GM11168 (cell line): Measurements from ENCODE around the gene DBT.
"Not testable (repeated sequence)": the region's sequence is repeated elsewhere in the genome, so short reads cannot be mapped to it uniquely, and the experiment has no call there.

Source experiments
- in situ Hi-C: fragments of 300-500 bp; cut with MboI; formaldehyde crosslinking; loops from one replicate; pipeline ENCODE4 v1.12.0; 2022; ENCODE audit warnings: low sequenced_read_pairs; ENCODE audit not compliant: unreplicated experiment

DBT gene

DNA sequence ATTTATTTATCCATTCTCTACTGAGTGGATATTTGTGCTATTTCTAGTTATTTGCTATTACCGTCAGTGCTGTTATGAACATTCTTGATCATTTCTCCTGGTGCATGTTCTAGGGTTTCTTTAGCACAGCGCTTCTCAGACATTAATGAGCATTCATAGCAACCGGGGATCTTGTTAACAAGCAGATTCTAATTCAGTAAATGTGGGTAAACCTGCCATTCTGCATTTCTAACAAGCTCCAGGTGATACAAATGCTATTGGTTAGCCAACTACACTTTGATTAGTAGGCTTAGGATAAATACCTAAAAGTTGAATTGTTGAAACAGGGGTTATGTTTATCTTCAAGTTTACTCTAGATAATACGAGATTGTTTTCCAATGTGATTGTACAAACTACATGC lies 3.3 kb upstream of the DBT start:
- in situ Hi-C loops = no loop called here

DNA sequence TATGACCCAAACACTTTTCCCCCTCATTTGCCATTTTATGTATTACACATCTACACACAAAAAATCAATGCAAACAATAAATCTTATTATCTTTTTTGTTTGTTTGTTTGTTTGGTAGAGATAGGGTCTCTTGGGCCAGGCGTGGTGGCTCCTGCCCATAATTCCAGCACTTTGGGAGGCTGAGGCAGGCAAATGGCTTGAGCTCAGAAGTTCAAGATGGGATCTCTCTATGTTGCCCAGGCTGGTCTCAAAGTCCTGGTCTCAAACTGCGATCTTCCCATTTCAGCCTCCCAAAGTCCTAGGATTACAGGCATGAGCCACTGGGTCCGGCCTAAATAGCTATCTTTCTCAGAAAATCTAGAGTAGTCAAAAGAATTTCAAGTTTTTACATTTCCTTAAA lies 1.2 kb upstream of the DBT start:
- in situ Hi-C loops = no loop called here

DNA sequence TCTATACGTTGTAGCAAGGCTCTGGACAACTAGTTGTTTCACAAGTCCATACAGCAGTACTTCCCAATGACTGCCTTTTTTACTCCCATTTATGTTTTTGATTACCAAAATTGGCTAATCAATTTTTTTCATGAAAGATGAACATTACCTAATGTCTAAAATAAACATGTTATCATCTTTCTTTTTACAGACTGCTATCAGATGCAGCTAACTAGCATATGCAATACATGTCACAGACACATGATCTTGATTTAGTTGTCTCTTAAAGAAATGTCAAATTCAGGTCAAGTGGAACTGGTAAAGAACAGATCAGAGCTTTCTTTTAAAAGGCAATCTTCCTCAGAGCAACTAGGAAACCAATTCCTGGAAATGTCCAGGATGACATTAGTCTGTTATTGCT lies 630 bp upstream of the DBT start:
- in situ Hi-C loops = no loop called here

DNA sequence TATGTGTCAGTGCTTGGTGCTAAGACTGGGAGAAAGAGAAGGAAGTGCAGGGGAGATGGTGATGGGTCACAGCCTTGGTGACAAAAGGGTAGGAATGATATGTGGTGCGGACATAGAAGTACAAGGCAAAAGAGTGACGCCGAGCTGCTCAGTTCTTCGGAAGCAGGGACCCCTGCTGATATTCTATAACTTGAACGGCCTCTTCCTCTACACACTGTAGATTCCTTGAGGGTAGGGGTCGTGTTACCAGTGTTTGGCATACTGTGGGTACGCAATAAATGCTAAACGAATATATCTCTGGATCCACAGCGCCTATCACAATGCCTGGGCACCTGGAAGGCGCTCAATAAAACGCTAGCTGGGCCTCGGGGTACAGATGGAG lies 488 bp downstream of the DBT start:
- in situ Hi-C loops = no loop called here

DNA sequence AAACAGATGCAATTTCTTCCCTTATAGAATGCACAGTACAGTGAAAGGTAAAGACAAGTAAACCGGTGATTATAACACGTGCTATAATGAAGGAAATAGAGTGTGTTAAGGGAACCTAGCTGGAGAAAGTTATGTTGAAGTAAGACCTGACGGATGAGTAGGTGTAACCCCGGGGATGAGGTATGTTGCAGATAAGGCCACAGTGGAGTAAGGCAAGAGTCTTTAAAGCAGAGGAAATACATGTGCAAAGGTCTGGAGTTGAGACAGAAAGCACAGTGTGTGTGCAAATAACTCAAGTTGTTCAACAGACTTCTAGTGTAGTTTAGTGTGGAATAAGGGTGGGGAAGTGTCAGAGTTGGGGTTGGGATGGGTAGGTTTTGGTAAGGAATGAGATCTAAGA lies 2.9 kb downstream of the DBT start:
- in situ Hi-C loops = no loop called here

DNA sequence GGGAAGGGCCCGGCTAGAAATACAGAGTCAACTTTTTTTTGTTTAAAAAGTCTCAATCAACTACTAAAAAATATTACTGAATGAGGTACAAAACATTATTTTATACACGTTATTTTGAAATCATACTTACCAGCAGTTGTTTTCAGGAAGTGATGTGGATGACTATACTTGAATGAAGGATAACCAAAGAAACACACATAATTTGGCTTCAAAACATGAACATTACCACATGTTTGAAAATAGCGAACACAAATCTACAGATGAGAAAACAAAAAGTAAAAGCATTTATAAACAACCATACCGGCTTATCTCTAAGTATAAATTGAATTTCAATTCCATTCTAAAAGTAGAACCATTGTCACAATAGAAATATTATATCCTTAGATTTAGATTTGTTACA lies 9.0 kb downstream of the DBT start:
- in situ Hi-C loops = no loop called here

DNA sequence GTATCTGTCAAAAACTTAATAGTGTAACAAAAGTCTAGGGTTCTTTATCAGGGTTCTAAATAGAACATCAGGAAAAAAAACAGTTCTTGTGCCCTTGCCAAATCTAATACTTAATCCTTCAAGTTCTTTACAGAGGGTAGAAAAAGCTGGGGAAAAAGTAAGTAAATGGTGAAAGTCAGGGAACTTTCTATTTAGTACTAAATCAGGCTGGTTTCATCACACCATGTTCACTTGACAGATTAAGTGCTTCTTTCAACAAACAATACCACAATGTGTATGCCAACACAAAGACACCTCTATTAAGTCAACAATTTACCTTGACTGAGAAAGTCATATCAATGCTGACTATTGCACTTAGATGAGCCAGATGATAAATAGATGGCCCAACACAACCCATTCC lies 9.7 kb downstream of the DBT start:
- in situ Hi-C loops = no loop called here

DNA sequence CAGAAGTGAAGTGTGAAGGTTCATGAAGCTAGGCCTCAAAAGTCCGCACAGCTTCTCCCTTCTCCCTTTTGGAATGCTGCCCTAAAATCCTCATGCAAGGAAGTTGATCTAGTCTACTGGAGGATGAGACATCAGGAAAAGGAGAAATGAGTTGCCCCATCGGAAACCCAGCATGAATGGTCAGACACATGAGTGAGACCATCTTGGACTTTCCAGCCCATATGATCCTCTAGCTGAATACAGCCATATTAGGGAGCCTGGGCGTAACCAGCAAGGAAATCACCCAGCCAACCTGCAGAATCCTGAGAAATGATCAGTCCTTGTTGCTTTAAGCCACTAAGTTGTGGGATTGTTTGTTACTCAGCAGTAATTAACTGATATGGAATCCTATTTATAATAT lies 12.5 kb downstream of the DBT start:
- in situ Hi-C loops = no loop called here

DNA sequence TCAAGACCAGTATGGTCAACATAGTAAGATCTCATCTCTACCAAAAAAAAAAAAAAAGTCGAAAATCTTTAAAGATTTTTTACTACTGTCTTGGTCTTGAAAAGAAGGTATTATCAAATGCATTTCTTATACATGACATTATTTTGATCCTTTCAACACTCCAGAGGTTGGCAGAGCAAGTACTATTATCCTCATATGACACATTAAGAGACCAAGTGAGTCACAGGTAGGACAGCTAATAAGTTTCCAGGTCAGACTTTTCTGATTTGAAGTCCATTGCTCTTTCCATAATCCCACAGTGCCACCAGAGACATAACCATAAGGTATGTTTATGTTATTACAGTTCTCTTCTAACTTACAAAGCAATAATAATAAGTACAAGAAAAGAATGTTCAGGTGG lies 15.2 kb downstream of the DBT start:
- in situ Hi-C loops = no loop called here

DNA sequence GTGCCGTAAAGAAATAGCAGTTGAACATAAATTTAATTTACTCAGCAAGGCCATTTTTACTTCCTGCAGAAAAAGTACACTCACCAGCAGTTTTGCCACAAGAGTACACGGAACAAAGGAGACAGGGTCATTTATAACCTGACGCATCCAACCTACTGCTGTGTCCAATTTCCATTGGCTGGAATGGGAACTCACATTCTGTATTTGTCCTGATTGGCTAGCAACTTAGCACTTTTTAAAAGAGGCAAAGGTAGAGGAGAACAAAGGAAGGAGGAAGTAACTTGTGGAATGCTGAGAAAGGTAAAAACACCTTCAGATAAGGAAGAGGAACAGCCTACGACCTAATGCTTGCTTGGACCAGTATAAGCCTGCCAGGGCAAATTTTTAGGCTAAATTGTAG lies 16.1 kb downstream of the DBT start:
- in situ Hi-C loops = not testable (repeated sequence)

DNA sequence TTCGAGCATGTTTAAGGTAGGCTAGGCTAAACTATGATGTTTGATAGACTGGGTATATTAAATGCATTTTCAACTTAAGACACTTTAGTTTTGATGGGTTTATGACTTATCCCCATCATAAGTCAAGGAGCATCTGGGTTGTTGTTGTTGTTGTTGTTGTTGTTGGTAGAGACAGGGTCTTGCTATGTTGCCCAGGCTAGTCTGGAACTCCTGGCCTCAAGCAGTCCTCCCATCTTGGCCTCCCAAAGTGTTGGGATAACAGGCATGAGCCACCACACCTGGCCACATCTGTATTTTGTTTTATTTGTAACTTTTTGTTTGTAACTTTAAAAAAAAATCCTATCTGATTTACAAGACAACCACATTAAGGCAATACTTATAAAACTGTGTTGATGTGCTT lies 17.5 kb downstream of the DBT start:
- in situ Hi-C loops = no loop called here

DNA sequence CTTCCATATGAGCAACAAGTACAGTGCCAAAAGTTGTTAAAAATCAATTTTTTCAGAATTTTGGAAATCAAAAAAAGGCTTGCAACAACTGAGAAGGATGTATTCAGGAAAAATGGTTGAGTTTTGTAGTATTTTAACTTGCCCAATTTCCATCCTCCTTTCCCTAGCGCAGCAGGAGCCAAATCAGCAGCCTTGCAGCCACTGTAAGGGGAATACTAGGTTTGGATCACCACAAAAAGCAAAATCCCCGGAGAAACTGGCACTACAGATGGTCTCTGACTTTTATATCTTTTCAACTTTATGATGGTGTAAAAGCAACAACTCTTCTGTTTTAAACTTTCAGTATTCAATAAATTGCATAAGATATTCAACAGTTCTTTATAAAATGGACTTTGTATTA lies 17.9 kb downstream of the DBT start:
- in situ Hi-C loops = no loop called here

DNA sequence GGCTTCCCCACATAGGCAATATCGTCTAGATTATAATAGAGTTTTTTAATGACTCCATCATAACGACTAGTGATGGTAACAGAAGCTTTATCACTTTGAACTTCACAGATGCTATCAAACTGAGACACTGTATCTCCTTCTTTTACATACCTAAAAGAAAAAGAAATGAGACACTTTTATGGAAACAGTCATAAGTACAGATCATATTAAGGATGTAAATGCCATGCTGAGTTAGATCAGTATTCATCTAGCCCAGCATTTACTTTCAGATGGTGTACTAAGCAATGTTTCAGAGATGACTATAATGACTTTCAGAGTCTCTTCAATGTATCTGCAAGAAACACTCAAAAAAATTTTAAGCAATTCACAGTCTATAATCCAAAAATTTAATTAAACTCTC lies 18.9 kb downstream of the DBT start:
- in situ Hi-C loops = no loop called here

DNA sequence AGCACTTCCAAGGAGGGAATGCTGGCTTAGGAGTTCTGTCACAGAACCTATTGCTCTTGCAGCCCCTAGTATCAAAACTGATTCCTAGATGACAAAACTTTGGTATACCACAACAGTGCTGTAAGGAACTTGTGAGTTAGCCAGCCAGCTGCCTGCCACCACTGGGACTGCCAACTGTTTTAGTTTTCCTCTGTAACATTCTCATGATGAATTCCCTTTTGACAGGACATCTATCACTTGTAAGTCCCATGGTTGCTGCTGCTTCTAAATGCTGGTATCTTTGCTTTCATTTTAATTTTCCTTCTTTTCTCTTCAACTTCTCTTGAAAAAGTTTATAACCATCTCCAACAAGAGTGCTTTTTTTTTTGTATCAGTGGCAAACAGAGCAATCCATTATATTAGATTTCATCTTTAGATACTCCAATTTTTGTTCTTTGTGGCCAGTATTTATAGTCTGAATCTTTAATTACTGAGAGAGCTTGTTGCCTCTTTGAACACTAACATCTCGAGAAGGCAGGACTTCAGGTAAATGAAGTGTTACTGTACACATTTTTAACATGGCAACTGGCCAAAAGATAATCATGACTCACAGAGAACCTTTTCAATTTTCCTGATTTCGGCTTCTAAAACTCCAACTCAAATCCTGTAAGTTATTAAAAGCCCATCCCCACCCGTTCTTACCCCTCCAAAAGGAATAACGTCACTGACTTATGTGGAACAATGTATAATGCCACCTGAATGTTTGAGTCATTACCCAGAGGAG lies 19.8 kb downstream of the DBT start:
- in situ Hi-C loops = no loop called here

DNA sequence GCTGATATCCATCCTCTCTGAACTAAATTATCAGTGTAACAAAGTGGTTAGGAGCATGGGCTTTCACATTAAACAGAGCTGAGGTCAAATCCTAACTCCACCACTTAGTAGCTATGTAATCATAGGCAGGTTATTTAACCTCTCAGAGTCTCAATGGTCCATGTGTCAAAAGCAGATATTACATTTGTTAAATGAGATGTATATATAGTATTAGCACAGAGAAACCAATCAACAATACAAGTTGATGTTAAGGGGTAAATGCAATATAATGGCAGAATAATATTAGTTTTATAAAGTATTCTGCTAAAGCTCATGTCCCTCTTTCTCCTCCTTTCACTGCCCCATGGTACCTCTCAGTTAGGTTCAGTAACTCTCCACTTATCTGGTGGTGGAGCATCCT lies 27.2 kb downstream of the DBT start:
- in situ Hi-C loops = no loop called here

DNA sequence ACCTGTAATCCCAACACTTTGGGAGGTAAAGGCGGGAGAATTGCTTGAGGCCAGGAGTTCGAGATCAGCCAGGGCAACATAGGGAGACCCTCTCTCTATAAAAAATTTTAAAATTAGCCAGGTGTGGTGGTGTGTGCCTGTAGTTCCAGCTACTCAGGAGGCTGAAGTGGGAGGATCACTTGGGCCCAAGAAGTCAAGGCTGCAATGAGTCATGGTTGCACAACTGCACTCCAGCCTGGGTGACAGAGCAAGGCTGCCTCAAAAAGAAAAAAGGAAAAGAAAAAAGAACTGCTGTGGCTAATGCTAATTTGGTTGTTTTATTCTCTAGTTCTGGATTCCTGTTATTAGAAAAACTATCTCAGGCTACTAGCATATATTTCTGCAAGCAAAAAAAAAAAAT lies 29.8 kb downstream of the DBT start:
- in situ Hi-C loops = no loop called here

DNA sequence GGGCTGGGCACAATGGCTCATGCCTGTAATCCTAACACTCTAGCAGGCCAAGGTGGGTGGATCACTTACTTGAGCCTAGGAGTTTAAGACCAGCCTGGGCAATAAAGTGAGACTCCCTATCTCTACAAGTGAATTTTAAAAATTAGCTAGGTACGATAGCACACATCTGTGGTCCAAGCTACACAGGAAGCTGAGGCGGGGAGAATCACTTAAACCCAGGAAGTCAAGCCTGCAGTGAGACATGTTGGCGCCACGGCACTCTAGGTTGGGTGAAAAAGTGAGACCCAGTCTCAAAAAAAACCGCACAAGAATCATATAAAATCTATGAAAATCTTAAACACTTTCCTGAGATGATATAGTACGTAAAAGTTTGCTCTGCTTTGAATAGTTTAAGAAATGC lies 30.2 kb downstream of the DBT start:
- in situ Hi-C loops = no loop called here

DNA sequence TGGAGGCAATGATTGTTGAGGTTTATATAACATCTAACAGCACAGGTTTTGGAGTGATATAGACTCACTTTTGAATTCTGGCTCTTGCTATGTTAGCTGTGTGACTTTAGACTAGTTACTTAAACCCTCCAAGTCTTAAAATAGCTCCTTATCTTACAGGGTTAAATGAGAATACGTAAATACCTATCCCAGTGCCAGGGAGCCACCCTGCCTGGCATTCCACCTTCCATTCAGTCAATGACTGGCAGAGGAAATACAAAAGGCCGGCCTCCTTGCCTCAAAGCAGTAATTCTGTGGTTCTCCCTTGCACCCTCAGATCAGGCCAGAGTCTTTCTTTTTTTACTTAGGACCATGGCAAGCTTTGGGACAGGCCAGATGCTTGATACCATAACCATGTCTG lies 31.8 kb downstream of the DBT start:
- in situ Hi-C loops = no loop called here

DNA sequence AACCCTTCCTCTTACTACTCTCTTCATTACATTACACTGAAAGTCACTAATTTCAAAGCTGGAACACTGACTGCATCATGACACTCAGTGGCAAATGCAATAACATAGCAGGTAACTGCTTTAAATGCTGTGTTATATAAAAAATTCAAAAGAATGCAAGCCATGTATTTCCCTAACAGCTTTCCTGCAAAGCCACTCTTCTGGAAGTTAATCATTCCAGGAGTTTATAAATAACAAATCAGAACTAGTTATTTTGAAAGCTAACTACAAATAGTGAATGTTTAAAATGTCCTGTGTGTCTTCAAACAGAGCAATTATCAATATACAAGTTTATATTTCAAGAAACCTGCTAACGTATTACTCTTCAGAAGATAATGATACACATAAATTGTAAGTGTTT lies 34.5 kb downstream of the DBT start:
- in situ Hi-C loops = no loop called here

DNA sequence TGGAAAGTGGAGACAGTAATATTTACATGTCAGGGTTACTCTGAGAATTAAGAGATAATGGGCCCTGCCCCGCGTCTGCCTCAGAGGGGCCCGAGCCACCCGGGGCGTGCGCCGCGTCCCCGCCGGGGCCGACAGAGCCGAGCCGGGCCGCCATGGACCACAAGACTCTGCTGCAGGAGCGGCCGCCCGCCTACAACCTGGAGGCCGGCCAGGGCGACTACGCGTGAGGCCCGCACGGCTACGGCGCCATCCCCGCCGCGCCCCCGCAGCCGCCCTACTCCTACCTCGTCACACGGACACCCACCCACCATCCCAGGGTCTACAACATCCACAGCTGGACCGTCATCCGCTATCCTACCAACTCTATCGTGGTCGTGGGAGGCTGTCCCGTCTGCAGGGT lies 36.5 kb downstream of the DBT start:
- in situ Hi-C loops = no loop called here

DNA sequence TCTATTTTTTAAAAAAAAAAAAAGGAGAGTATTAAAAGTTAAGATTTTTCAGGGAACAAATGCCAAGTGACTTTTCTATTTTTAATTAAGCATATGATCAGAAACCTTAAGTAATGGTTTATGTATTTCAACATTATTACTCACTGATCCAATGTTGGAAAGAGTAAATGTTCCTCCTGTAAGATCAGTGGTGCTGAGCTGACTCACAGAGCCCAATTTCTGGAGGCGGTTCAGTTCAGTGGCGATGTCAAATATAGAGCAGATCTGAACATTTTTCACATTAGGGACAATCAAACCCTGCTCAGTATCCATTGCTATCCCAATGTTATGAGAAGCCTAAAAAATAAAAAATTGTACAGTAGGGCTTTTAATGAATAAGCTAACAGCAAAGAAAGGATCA lies 43.3 kb downstream of the DBT start:
- in situ Hi-C loops = no loop called here

DNA sequence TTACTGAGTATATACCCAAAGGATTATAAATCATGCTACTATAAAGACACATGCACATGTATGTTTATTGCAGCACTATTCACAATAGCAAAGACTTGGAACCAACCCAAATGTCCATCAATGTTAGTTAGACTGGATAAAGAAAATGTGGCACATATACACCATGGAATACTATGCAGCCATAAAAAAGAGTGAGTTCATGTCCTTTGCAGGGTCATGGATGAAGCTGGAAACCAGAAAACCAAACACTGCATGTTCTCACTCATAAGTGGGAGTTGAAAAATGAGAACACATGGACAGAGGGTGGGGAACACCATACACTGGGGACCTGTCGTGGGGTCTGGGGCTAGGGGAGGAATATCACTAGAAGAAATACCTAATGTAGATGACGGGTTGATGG lies 44.0 kb downstream of the DBT start:
- in situ Hi-C loops = not testable (repeated sequence)

DNA sequence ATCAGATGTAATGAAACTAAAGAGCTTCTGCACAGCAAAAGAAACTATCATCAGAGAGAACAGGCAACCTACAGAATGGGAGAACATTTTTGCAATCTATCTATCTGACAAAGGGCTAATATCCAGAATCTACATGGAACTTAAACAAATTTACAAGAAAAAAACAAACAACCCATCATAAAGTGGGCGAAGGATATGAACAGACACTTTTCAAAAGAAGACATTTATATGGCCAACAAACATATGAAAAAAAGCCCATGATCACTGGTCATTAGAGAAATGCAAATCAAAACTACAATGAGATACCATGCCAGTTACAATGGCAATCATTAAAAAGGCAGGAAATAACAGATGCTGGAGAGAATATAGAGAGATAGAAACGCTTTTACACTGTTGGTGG lies 44.5 kb downstream of the DBT start:
- in situ Hi-C loops = not testable (repeated sequence)
